K562 (cell line): Measurements from ENCODE around the gene MAST4. TPM values are rescaled to one million over a fixed set of nuclear protein-coding genes. Genes with fewer than 3 reads are reported as not detected.

Experiments
- ARID4B ChIP-seq: sonication (generic); formaldehyde crosslinking; IDR thresholded peaks from 2 replicates; pipeline ENCODE4 v1.8.0; 2022; ENCODE audit warnings: mild to moderate bottlenecking, missing genetic modification reagents
- DIDO1 ChIP-seq: fragments of 450-650 bp; IDR thresholded peaks from 2 replicates; pipeline ENCODE4 v1.6.1; 2016; ENCODE audit warnings: low read depth, missing biosample characterization, missing genetic modification characterization
- GTF3C2 ChIP-seq: IDR thresholded peaks from 3 replicates; pipeline ENCODE4 v1.6.1; 2011; ENCODE audit warnings: borderline replicate concordance, mild to moderate bottlenecking, moderate library complexity; ENCODE audit not compliant: insufficient read length; ENCODE audit errors: extremely low read depth
- HES1 ChIP-seq: fragments of 450-650 bp; IDR thresholded peaks from 2 replicates; pipeline ENCODE4 v1.6.1; 2016; ENCODE audit warnings: low read depth, mild to moderate bottlenecking, moderate library complexity
- HEY1 ChIP-seq: fragments of 250-450 bp; sonication (Bioruptor Pico); IDR thresholded peaks from 2 replicates; pipeline ENCODE4 v1.5.0; 2020; ENCODE audit warnings: mild to moderate bottlenecking, moderate library complexity, borderline replicate concordance
- IRF1 ChIP-seq: sonication (generic); formaldehyde crosslinking; IDR thresholded peaks from 2 replicates; pipeline ENCODE4 v1.8.0; 2022; ENCODE audit warnings: missing genetic modification reagents, mild to moderate bottlenecking, borderline replicate concordance
- OTX1 ChIP-seq: fragments of 450-650 bp; formaldehyde crosslinking; IDR thresholded peaks from 2 replicates; pipeline ENCODE4 v1.4.0; 2022; ENCODE audit warnings: mild to moderate bottlenecking
- POU5F1 ChIP-seq: fragments of 150-350 bp; IDR thresholded peaks from 2 replicates; pipeline ENCODE4 v1.6.1; 2014; ENCODE audit warnings: borderline replicate concordance, low read length, low read depth, mild to moderate bottlenecking; ENCODE audit not compliant: partially characterized antibody
- PPARD ChIP-seq: fragments of 250-450 bp; sonication (Bioruptor Pico); IDR thresholded peaks from 2 replicates; pipeline ENCODE4 v1.8.0; 2022; ENCODE audit warnings: inconsistent platforms, mild to moderate bottlenecking, moderate library complexity
- SMAD2 ChIP-seq: fragments of 150-350 bp; IDR thresholded peaks from 2 replicates; pipeline ENCODE4 v1.6.1; 2014; ENCODE audit warnings: low read depth, mild to moderate bottlenecking, low read length
- USF2 ChIP-seq: sonication (generic); formaldehyde crosslinking; IDR thresholded peaks from 2 replicates; pipeline ENCODE4 v1.5.0; 2020; ENCODE audit warnings: missing genetic modification reagents
- ZNF449 ChIP-seq: fragments of 250-450 bp; sonication (Bioruptor Pico); IDR thresholded peaks from 2 replicates; pipeline ENCODE4 v1.8.0; 2022; ENCODE audit warnings: moderate library complexity, mild to moderate bottlenecking, inconsistent platforms
- ZNF584 ChIP-seq: fragments of 200-800 bp; sonication (Bioruptor generic); IDR thresholded peaks from 2 replicates; pipeline ENCODE4 v1.6.1; 2016; ENCODE audit warnings: low read depth, mild to moderate bottlenecking, missing genetic modification characterization, missing compliant biosample characterization
- ZNF717 ChIP-seq: fragments of 250-450 bp; sonication (Bioruptor Pico); IDR thresholded peaks from 2 replicates; pipeline ENCODE4 v1.5.0; 2021
- ZZZ3 ChIP-seq: fragments of 450-650 bp; IDR thresholded peaks from 2 replicates; pipeline ENCODE4 v1.6.1; 2016; ENCODE audit warnings: antibody characterized with exemption, mild to moderate bottlenecking, moderate library complexity
- polyA plus RNA-seq, 8 experiments: library from polyadenylated mRNA; depleted of rRNA in 4 of 8; stranded (reverse) in 5 of 8; unstranded in 3 of 8; fragments of >200 nt; fragmentation: Nextera tagmentation in 2 of 8; fragmentation: Illumina TruSeq in 1 of 8; extraction: Ambion mirVana in 2 of 8; extraction: Trizol in 1 of 8; gene quantifications; 2 replicates each; pipeline versions ENCODE4 v1.2.1 to v1.2.3, GENCODE V29; 2011 to 2014; ENCODE audit warnings: inconsistent platforms in 1 of 8, missing spikeins in 1 of 8
- total RNA-seq, 7 experiments: library from RNA; depleted of rRNA in 6 of 7; stranded (reverse); fragments of >200 nt in 6 of 7; fragmentation: Illumina TruSeq in 2 of 7; extraction: Trizol in 2 of 7; gene quantifications; 2 replicates each; pipeline versions ENCODE4 v1.2.1 to v1.2.3, GENCODE V29; 2011 to 2021; ENCODE audit warnings: low replicate concordance in 1 of 7

MAST4 gene
- total and polyA plus RNA-seq, 9 of the 15 experiments (the other 6 are each of a cell fraction or from before 2014, with no cell fraction given) = 0.88 to 10.1 (median 5.2) TPM

GRCh38 chr5:67003935-67004729, 407.9 kb downstream of the MAST4 start (continued):
- TF ChIP-seq GTF3C2 = no peak
- no peak for TF ChIP-seq PPARD (CRISPR knock-in tag)
- no peak for TF ChIP-seq SMAD2
- no peak for TF ChIP-seq DIDO1
- TF ChIP-seq ZNF584 (CRISPR knock-in tag) = peak; percentile 60; the same call in 1 of the 2 replicates
- TF ChIP-seq POU5F1 = no peak
- no peak for TF ChIP-seq ZNF717 (CRISPR knock-in tag)
- no peak for TF ChIP-seq IRF1 (CRISPR knock-in tag)
- TF ChIP-seq ZNF449 (CRISPR knock-in tag) = no peak
- no peak for TF ChIP-seq ZZZ3
- TF ChIP-seq HES1 = peak; percentile 72; the same call in 1 of the 2 replicates
- 0 out of 2 replicates have a peak, but pooled peaks have one; percentile 11 for TF ChIP-seq ARID4B (CRISPR knock-in tag)
- TF ChIP-seq USF2 (CRISPR knock-in tag) = no peak
- no peak for TF ChIP-seq HEY1 (CRISPR knock-in tag)
- no peak for TF ChIP-seq OTX1 (CRISPR knock-in tag)
